Measurements from ENCODE around the gene CRABP1. TPM values are rescaled to one million over a fixed set of nuclear protein-coding genes. Genes with fewer than 3 reads are reported as not detected.

CRABP1 gene
- total and polyA plus RNA-seq, 10 of the 15 experiments (the other 5 are each of a cell fraction or from before 2014, with no cell fraction given) = 0.21 to 0.41 TPM; not detected in 8

DNA sequence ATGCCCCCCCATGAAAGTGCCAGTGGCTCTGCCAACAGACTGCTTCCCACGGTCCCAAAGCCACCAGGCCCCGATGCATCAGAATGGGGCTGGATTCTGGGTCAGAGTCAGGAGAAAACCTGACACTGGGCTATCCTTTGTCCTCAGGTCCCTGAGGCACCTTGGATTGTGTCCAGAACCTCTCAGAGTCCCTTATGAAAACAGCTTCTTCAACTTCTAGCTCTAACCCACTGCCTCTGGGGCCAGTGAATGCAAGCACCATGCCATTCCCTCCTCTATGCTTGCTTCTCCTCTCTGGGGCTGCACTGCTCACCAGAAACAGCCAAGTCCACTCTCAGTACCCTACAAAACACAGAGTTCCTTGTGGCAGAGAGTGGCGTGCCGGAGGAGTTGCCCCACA, 9.9 kb downstream of the CRABP1 start:
- Histone ChIP-seq H3K79me2 (ENCODE audit: control insufficient read depth, insufficient read depth, low read length) (no peaks in the 10 kb centered on the region), H3K9ac (ENCODE audit: control insufficient read depth, insufficient read depth, low read length) (no peak overlapping the region), H4K20me1 (ENCODE audit: control insufficient read depth, insufficient read depth) (no peaks in the 10 kb centered on the region), H3K27ac (ENCODE audit: control insufficient read depth, insufficient read depth) (no peak overlapping the region), H3K9me3 (replicated peaks; ENCODE audit: control insufficient read depth, insufficient read depth, low read length) (no peaks in the 10 kb centered on the region; the same call in 2 of the 3 replicates), H3K4me2 (ENCODE audit: control insufficient read depth, insufficient read depth) (no peak overlapping the region), H3K4me1 (ENCODE audit: control insufficient read depth, insufficient read depth, low read length) (no peaks in the 10 kb centered on the region), H2AFZ (ENCODE audit: control insufficient read depth, low read depth, low read length) (no peak overlapping the region), H3K4me3 (no peak overlapping the region), H3K36me3 (ENCODE audit: control insufficient read depth in 2 of 2, insufficient read depth in 2 of 2, low read length in 1 of 2) (no peaks in the 10 kb centered on the region), H3K27me3 (replicated peaks in 1 of 2; ENCODE audit: control insufficient read depth in 2 of 2, insufficient read depth in 2 of 2, low read length in 1 of 2) (no peaks in the 10 kb centered on the region; a peak in 3 of 4 replicates)
- ChIA-PET POLR2A (no interaction called here), SMC1A (ENCODE audit: uncharacterized antibody, unreplicated experiment) (no interaction called here), CTCF (no interaction called here), RAD21 (ENCODE audit: unreplicated experiment) (no interaction called here)
- ATAC-seq (no peak), FAIRE-seq (no peak), DNase-seq (ENCODE audit: low read depth, low spot score) (no peak)
- WGBS (ENCODE audit: insufficient coverage, insufficient replicate concordance, low lambda C conversion rate, missing lambda C conversion rate) = 35% methylated on average over 4 of the region's 4 CpGs
- intact Hi-C loops (cut with micrococcal nuclease; ENCODE audit: unreplicated experiment) = no loop called here
- no TSS peak for BruUV-seq (replicated peaks)
- in situ Hi-C loops (cut with MboI) = no loop called here
- TF ChIP-seq, protein P1, sequence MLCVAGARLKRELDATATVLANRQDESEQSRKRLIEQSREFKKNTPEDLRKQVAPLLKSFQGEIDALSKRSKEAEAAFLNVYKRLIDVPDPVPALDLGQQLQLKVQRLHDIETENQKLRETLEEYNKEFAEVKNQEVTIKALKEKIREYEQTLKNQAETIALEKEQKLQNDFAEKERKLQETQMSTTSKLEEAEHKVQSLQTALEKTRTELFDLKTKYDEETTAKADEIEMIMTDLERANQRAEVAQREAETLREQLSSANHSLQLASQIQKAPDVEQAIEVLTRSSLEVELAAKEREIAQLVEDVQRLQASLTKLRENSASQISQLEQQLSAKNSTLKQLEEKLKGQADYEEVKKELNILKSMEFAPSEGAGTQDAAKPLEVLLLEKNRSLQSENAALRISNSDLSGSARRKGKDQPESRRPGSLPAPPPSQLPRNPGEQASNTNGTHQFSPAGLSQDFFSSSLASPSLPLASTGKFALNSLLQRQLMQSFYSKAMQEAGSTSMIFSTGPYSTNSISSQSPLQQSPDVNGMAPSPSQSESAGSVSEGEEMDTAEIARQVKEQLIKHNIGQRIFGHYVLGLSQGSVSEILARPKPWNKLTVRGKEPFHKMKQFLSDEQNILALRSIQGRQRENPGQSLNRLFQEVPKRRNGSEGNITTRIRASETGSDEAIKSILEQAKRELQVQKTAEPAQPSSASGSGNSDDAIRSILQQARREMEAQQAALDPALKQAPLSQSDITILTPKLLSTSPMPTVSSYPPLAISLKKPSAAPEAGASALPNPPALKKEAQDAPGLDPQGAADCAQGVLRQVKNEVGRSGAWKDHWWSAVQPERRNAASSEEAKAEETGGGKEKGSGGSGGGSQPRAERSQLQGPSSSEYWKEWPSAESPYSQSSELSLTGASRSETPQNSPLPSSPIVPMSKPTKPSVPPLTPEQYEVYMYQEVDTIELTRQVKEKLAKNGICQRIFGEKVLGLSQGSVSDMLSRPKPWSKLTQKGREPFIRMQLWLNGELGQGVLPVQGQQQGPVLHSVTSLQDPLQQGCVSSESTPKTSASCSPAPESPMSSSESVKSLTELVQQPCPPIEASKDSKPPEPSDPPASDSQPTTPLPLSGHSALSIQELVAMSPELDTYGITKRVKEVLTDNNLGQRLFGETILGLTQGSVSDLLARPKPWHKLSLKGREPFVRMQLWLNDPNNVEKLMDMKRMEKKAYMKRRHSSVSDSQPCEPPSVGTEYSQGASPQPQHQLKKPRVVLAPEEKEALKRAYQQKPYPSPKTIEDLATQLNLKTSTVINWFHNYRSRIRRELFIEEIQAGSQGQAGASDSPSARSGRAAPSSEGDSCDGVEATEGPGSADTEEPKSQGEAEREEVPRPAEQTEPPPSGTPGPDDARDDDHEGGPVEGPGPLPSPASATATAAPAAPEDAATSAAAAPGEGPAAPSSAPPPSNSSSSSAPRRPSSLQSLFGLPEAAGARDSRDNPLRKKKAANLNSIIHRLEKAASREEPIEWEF (IDR thresholded peaks at IDR 0.05; ENCODE audit: insufficient replicate concordance, low read depth, low read length) = no peak

GRCh38 chr15:78351539-78351938, 11.4 kb downstream of the CRABP1 start:
- Histone ChIP-seq H3K27ac (ENCODE audit: control insufficient read depth, insufficient read depth) (no peak overlapping the region), H3K4me1 (ENCODE audit: control insufficient read depth, insufficient read depth, low read length) (no peaks in the 10 kb centered on the region), H3K27me3 (replicated peaks in 1 of 2; ENCODE audit: control insufficient read depth in 2 of 2, insufficient read depth in 2 of 2, low read length in 1 of 2) (no peaks in the 10 kb centered on the region; a peak in 3 of 4 replicates), H4K20me1 (ENCODE audit: control insufficient read depth, insufficient read depth) (no peaks in the 10 kb centered on the region), H3K9ac (ENCODE audit: control insufficient read depth, insufficient read depth, low read length) (no peak overlapping the region), H3K4me3 (no peak overlapping the region), H3K36me3 (ENCODE audit: control insufficient read depth in 2 of 2, insufficient read depth in 2 of 2, low read length in 1 of 2) (no peaks in the 10 kb centered on the region), H3K4me2 (ENCODE audit: control insufficient read depth, insufficient read depth) (no peak overlapping the region), H3K79me2 (ENCODE audit: control insufficient read depth, insufficient read depth, low read length) (no peaks in the 10 kb centered on the region), H2AFZ (ENCODE audit: control insufficient read depth, low read depth, low read length) (no peak overlapping the region), H3K9me3 (replicated peaks; ENCODE audit: control insufficient read depth, insufficient read depth, low read length) (no peaks in the 10 kb centered on the region; the same call in 2 of the 3 replicates)
- no peak for ATAC-seq
- no TSS peak for BruUV-seq (replicated peaks)
- CTCF ChIA-PET = no interaction called here
- RAD21 ChIA-PET (ENCODE audit: unreplicated experiment) = no interaction called here
- WGBS (ENCODE audit: insufficient coverage, insufficient replicate concordance, low lambda C conversion rate, missing lambda C conversion rate) = 32% methylated on average over 3 of the region's 3 CpGs
- DNase-seq (ENCODE audit: low read depth, low spot score) = no peak
- FAIRE-seq = peak; percentile 27
- POLR2A ChIA-PET = no interaction called here
- intact Hi-C loops (cut with micrococcal nuclease; ENCODE audit: unreplicated experiment) (no loop called here), in situ Hi-C loops (cut with MboI) (no loop called here)
- SMC1A ChIA-PET (ENCODE audit: uncharacterized antibody, unreplicated experiment) = no interaction called here
- TF ChIP-seq E2F4 (IDR thresholded peaks at IDR 0.05; ENCODE audit: low read depth, low read length) (no peak), IKZF2 (IDR thresholded peaks at IDR 0.05) (no peak), CHD1 (IDR thresholded peaks at IDR 0.05; ENCODE audit: low read depth, low read length) (no peak), ZNF207 (IDR thresholded peaks at IDR 0.05; ENCODE audit: borderline replicate concordance) (no peak), ESRRA (IDR thresholded peaks at IDR 0.05; ENCODE audit: low read length) (no peak), POLR2A (IDR thresholded peaks at IDR 0.05; ENCODE audit: low read depth, low read length) (no peak)
- TF ChIP-seq, protein P2, sequence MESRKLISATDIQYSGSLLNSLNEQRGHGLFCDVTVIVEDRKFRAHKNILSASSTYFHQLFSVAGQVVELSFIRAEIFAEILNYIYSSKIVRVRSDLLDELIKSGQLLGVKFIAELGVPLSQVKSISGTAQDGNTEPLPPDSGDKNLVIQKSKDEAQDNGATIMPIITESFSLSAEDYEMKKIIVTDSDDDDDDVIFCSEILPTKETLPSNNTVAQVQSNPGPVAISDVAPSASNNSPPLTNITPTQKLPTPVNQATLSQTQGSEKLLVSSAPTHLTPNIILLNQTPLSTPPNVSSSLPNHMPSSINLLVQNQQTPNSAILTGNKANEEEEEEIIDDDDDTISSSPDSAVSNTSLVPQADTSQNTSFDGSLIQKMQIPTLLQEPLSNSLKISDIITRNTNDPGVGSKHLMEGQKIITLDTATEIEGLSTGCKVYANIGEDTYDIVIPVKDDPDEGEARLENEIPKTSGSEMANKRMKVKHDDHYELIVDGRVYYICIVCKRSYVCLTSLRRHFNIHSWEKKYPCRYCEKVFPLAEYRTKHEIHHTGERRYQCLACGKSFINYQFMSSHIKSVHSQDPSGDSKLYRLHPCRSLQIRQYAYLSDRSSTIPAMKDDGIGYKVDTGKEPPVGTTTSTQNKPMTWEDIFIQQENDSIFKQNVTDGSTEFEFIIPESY (IDR thresholded peaks at IDR 0.05) = no peak

Data from GM12878 (cell line).